MCF 10A (cell line): ENCODE results near the gene NRGN. TPM values are rescaled to one million over a fixed set of nuclear protein-coding genes. Genes with fewer than 3 reads are reported as not detected.

Source experiments
- BruUV-seq: library from RNA; stranded (reverse); fragments of 400-500 nt; replicated peaks from 2 replicates; lab custom pipeline; 2021; lab: Mats Ljungman, UMichigan
- CTCF ChIA-PET: fragments of 300-600 bp; sonication (Branson Sonifier 250); formaldehyde crosslinking; extraction: SDS; loops from one replicate; lab custom pipeline; 2021; ENCODE audit warnings: antibody characterized with exemption, inconsistent platforms; lab: Yijun Ruan, JAX
- POLR2A ChIA-PET: fragments of 300-600, 350-650 bp; sonication (Branson Sonifier 250); formaldehyde crosslinking; extraction: SDS; loops from one replicate; lab custom pipeline; 2020; ENCODE audit warnings: antibody characterized with exemption, inconsistent platforms; lab: Yijun Ruan, JAX
- DNase-seq: peaks from one replicate; pipeline ENCODE4 v3.0.0-alpha.2; 2018; ENCODE audit not compliant: unreplicated experiment
- H3K27ac Mint-ChIP-seq: one replicate; pipeline ENCODE4 v1.8.0; 2022; ENCODE audit warnings: mild to moderate bottlenecking, low read depth, mixed read lengths; ENCODE audit not compliant: unreplicated experiment
- H3K27me3 Mint-ChIP-seq: one replicate; pipeline ENCODE4 v1.8.0; 2022; ENCODE audit warnings: mixed read lengths; ENCODE audit not compliant: insufficient read depth, unreplicated experiment
- H3K36me3 Mint-ChIP-seq: one replicate; pipeline ENCODE4 v1.8.0; 2022; ENCODE audit warnings: mild to moderate bottlenecking, moderate library complexity, mixed read lengths; ENCODE audit not compliant: insufficient read depth, unreplicated experiment
- H3K4me1 Mint-ChIP-seq: one replicate; pipeline ENCODE4 v1.8.0; 2022; ENCODE audit warnings: mixed read lengths; ENCODE audit not compliant: insufficient read depth, unreplicated experiment
- H3K4me3 Mint-ChIP-seq: one replicate; pipeline ENCODE4 v1.8.0; 2022; ENCODE audit warnings: mild to moderate bottlenecking, moderate library complexity, mixed read lengths; ENCODE audit not compliant: unreplicated experiment
- H3K9me3 Mint-ChIP-seq: one replicate; pipeline ENCODE4 v1.8.0; 2022; ENCODE audit warnings: mixed read lengths; ENCODE audit not compliant: unreplicated experiment
- intact Hi-C: fragments of 100-400 bp; cut with micrococcal nuclease; formaldehyde crosslinking; loops from 2 replicates; pipeline ENCODE4 v1.14.1; 2022
- total RNA-seq: library from RNA; stranded (reverse); gene quantifications from 2 replicates; pipeline ENCODE4 v1.2.3, GENCODE V29; 2022
- TF ChIP-seq, protein P1 (sequence below): fragments of 200-600 bp; IDR thresholded peaks from one replicate; pipeline ENCODE4 v1.8.0; 2022; ENCODE audit warnings: antibody characterized with exemption, mild to moderate bottlenecking; ENCODE audit not compliant: unreplicated experiment

NRGN gene
- total RNA-seq, 1 experiment from 2014 or later, result 1.4 TPM

DNA sequence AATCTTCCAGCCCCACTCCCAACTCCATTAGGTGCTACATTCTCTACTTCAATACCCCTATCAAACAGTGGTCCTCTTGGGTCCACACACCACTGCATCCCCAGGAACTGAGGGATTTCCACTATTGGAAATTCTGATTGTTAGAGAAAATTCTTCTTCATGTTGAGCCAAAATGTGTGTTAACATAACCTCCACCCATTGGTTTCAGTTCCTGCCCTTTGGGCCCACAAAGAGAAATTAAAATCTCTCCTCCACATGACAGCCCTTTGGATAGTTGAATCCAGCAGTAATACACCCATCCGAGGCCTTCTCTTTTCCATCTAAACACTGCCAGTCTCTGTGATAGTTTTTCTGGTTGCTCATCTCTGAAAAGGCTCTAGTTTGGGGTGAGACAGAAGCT lies 10.2 kb downstream of the NRGN start:
- intact Hi-C loops, result loop anchor here (5.0 to 10.0 kb wide), 2 partner anchors 45 to 78 kb away; partner anchors contain the start of genes SIAE and SPA17
- BruUV-seq, result no TSS peak
- H3K9me3 Mint-ChIP-seq, result no peaks in the 10 kb centered on the region
- H3K4me3 Mint-ChIP-seq, result no peak overlapping the region
- ChIA-PET POLR2A (no interaction called here), CTCF (interaction anchor here (0.6 to 2.4 kb wide), 3 partner anchors 54 to 106 kb away, joined by 5 to 9 read pairs (median 5); no protein-coding TSS in a partner anchor)
- no peaks in the 10 kb centered on the region for H3K36me3 Mint-ChIP-seq
- H3K27ac Mint-ChIP-seq, result no peak overlapping the region
- TF ChIP-seq, protein P1, sequence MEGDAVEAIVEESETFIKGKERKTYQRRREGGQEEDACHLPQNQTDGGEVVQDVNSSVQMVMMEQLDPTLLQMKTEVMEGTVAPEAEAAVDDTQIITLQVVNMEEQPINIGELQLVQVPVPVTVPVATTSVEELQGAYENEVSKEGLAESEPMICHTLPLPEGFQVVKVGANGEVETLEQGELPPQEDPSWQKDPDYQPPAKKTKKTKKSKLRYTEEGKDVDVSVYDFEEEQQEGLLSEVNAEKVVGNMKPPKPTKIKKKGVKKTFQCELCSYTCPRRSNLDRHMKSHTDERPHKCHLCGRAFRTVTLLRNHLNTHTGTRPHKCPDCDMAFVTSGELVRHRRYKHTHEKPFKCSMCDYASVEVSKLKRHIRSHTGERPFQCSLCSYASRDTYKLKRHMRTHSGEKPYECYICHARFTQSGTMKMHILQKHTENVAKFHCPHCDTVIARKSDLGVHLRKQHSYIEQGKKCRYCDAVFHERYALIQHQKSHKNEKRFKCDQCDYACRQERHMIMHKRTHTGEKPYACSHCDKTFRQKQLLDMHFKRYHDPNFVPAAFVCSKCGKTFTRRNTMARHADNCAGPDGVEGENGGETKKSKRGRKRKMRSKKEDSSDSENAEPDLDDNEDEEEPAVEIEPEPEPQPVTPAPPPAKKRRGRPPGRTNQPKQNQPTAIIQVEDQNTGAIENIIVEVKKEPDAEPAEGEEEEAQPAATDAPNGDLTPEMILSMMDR, result no peak
- H3K4me1 Mint-ChIP-seq, result peaks cover 6% of the 10 kb centered on the region
- DNase-seq, result no peak
- H3K27me3 Mint-ChIP-seq, result no peaks in the 10 kb centered on the region

DNA sequence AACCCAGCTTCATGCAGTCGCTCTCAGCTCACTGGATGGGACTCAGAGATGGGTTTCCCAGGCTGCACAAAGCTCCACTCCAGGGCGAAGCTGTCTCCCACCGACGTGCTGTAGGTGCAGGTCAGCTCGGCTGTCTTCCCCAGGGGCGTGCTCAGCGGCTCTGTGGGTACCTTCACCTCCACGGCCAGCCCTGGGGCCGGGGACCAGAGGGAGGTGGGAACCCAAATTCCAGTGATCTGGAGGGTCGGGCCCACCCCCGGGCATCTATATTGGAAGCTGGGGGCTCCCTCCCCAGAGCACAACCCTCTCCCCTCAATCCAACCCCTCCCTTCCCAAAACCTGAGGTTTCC lies 11.6 kb downstream of the NRGN start:
- intact Hi-C loops, result no loop called here
- H3K4me1 Mint-ChIP-seq, result peaks cover 4% of the 10 kb centered on the region
- POLR2A ChIA-PET, result no interaction called here

DNA sequence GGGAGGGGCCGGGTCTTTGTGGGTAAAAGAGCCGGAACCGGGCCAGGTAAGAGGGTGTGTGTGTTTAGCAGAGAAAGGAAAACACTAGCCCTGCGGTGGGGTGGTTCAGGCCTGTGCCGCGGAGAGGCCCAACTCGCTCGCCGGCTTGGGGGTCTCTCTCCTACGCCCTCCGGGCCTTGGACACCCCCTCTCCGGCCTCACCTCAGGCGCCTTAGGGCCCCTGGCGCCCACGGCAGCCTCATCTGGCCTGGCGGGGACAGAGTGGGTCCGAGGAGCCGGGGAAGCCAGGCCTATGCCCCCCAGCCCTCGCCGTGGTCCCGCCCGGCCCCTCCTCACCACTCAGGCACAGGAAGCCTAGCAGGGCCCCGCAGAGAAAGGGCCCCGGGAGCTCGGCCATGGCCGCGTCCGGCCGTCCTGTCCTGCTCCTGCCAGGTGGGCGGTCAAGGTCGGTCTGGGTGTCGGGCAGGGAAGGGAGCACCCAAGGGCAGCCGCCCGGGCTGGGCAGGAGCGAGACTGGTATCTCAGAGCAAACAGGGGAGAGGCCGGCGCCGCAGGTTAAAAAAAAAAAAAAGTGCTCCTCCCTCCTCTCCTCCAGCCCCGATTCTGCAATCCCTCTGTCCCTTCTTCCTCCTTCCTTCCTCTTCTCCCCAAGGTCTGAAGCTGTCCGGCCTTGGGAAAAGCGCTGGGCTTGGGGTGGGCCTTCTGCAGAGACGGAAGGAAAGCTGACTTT lies 12.2 kb downstream of the NRGN start, which contains the start of gene VSIG2:
Gene VSIG2 (minus strand): TSS at position 515 of the 730 bp plus-strand sequence. CDS start 118 bp downstream, at position 397.
- no peaks in the 10 kb centered on the region for H3K9me3 Mint-ChIP-seq
- no peaks in the 10 kb centered on the region for H3K4me1 Mint-ChIP-seq
- ChIA-PET POLR2A (no interaction called here), CTCF (interaction anchor here (0.6 to 2.4 kb wide), 8 partner anchors 9 to 124 kb away, joined by 3 to 14 read pairs (median 4); no protein-coding TSS in a partner anchor)
- H3K27me3 Mint-ChIP-seq, result no peaks in the 10 kb centered on the region
- no peaks in the 10 kb centered on the region for H3K36me3 Mint-ChIP-seq
- BruUV-seq, result no TSS peak
- intact Hi-C loops, result no loop called here
- no peak within 1 kb of the TSS for H3K4me3 Mint-ChIP-seq
- no peak within 1 kb of the TSS for H3K27ac Mint-ChIP-seq
- TF ChIP-seq, protein P1, result no peak
- no peak for DNase-seq

More for the DNA sequence above, 11.6 kb downstream of the NRGN start:
- TF ChIP-seq, protein P1, result no peak
- no peak overlapping the region for H3K4me3 Mint-ChIP-seq
- H3K36me3 Mint-ChIP-seq, result no peaks in the 10 kb centered on the region
- no peak overlapping the region for H3K27ac Mint-ChIP-seq
- CTCF ChIA-PET, result interaction anchor here (0.6 to 2.4 kb wide), 9 partner anchors 10 to 129 kb away, joined by 3 to 14 read pairs (median 5); no protein-coding TSS in a partner anchor
- no peak for DNase-seq
- no peaks in the 10 kb centered on the region for H3K27me3 Mint-ChIP-seq
- no TSS peak for BruUV-seq
- H3K9me3 Mint-ChIP-seq, result no peaks in the 10 kb centered on the region

DNA sequence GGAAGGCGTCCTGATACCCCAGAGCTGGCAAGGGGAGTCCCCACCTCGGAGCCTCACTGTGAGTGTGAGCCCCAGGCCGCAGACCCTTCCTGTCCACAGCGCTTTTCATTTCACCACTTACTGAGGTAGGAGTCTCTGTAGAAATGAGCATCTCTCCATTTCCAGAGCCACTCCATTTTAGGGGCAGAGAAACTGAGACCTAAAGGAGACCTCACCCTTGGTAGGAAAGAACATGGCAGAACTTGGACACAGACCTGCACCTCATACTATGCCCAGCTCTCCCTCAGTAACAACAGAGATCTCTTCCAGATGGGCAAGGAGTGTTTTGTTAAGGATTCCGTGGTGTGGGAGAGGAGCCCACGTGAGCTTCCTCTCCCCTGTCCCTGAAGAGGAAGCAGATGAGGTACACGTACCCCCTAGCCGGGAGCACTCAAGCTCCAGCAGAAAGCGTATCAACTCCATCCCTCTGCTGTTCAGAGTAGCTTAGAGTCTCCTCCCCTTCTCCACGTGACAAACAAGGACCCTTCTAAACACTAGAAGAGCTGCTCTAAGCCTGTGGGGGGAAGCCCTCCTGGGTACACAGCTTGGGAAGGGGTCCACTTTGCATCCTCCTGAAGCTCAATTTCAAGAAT lies 12.8 kb downstream of the NRGN start:
- Mint-ChIP-seq H3K36me3 (no peaks in the 10 kb centered on the region), H3K9me3 (no peaks in the 10 kb centered on the region), H3K4me3 (no peak overlapping the region), H3K4me1 (no peaks in the 10 kb centered on the region), H3K27ac (no peak overlapping the region), H3K27me3 (no peaks in the 10 kb centered on the region)
- BruUV-seq, result no TSS peak
- TF ChIP-seq, protein P1, result no peak
- no peak for DNase-seq
- ChIA-PET POLR2A (interaction anchor here (0.7 kb wide), 1 partner anchor 62 kb away, joined by 4 read pairs; no protein-coding TSS in a partner anchor), CTCF (interaction anchor here (0.6 to 2.4 kb wide), 8 partner anchors 11 to 124 kb away, joined by 3 to 14 read pairs (median 4); no protein-coding TSS in a partner anchor)
- intact Hi-C loops, result no loop called here
